GM21825 (cell line): Measurements from ENCODE around the gene TNNC1.

ENCODE experiments used
- ATAC-seq: cut with Tn5 transposase; IDR thresholded peaks from one replicate; pipeline ENCODE4 v1.9.1; 2021; ENCODE audit warnings: mild to moderate bottlenecking, moderate library complexity; ENCODE audit not compliant: unreplicated experiment

Gene TNNC1

GRCh38 chr3:52402706-52403270, 51.1 kb downstream of the TNNC1 start:
- ATAC-seq: no peak

GRCh38 chr3:52402101-52402521, 51.7 kb downstream of the TNNC1 start:
- no peak for ATAC-seq

DNA sequence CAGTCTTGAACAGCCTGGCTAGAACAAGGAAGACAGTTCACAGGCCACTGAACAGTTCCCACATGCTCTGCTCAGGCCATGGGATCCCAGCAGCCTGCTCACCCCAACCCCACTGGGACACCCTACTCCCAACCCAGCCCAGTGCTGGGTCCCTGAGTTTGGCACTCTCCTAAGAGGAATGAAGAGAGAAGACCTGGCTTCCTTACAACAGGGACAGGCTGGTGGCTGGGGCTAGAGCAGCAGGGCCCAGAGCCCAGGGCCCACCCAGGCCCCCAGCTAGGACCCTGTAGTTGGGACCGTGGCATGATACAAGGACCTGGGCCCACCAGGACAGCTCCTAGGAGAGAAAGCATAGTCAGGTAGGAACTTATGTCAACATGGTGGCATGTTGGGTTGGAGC, 52.3 kb downstream of the TNNC1 start:
- ATAC-seq: no peak
